Caki2 (cell line): ENCODE results near the gene SYNCRIP. TPM values are rescaled to one million over a fixed set of nuclear protein-coding genes. Genes with fewer than 3 reads are reported as not detected.
"Not testable (repeated sequence)": the region's sequence is repeated elsewhere in the genome, so short reads cannot be mapped to it uniquely, and the experiment has no call there.

Experiments used
- DNase-seq: peaks from one replicate; pipeline ENCODE4 v3.0.0-alpha.2; 2015; ENCODE audit warnings: low read depth
- in situ Hi-C: cut with HindIII; loops from 2 replicates; pipeline ENCODE4 v1.10.0; 2016; ENCODE audit warnings: low sequenced_read_pairs, low pct_unique_long_range_greater_than_20kb, mixed read lengths
- total RNA-seq: library from RNA; depleted of rRNA; stranded (reverse); fragments of >200 nt; shearing (Covaris generic); gene quantifications from 2 replicates; pipeline ENCODE4 v1.2.3, GENCODE V29; 2014; ENCODE audit warnings: low replicate concordance

The SYNCRIP gene
- total RNA-seq, 1 experiment from 2014 or later, result 47.3 TPM

GRCh38 chr6:85673198-85674139, 30.8 kb upstream of the SYNCRIP start:
- in situ Hi-C loops, result no loop called here
- no peak for DNase-seq

GRCh38 chr6:85672623-85673022, 29.9 kb upstream of the SYNCRIP start:
- in situ Hi-C loops, result no loop called here
- no peak for DNase-seq

- no peak for DNase-seq
- in situ Hi-C loops, result no loop called here
These were observed 29.4 kb upstream of the SYNCRIP start for GRCh38 chr6:85672050-85672449.

GRCh38 chr6:85670573-85670972, 27.9 kb upstream of the SYNCRIP start:
- in situ Hi-C loops, result no loop called here
- no peak for DNase-seq

- DNase-seq, result no peak
- in situ Hi-C loops, result no loop called here
These were observed 27.1 kb upstream of the SYNCRIP start for GRCh38 chr6:85669735-85670194.

GRCh38 chr6:85662251-85662650, 19.6 kb upstream of the SYNCRIP start:
- in situ Hi-C loops, result no loop called here
- no peak for DNase-seq

- peak; percentile 82 for DNase-seq
- in situ Hi-C loops, result no loop called here
These were observed 17.5 kb upstream of the SYNCRIP start for GRCh38 chr6:85660181-85660611.

- no peak for DNase-seq
These were observed 7.9 kb upstream of the SYNCRIP start for GRCh38 chr6:85650606-85651005.

GRCh38 chr6:85644279-85644762, 1.6 kb upstream of the SYNCRIP start:
- in situ Hi-C loops, result no loop called here
- DNase-seq, result peak; percentile 35

More at GRCh38 chr6:85650606-85651005, 7.9 kb upstream of the SYNCRIP start:
- in situ Hi-C loops, result no loop called here

- in situ Hi-C loops, result no loop called here
These were observed 1.0 kb upstream of the SYNCRIP start for GRCh38 chr6:85643537-85644278.

GRCh38 chr6:85641897-85642773, 551 bp downstream of the SYNCRIP start:
- in situ Hi-C loops, result no loop called here
- peak; percentile 44 for DNase-seq

More at GRCh38 chr6:85643537-85644278, 1.0 kb upstream of the SYNCRIP start:
- peak; percentile 92 for DNase-seq

- in situ Hi-C loops, result no loop called here
- peak; percentile 24 for DNase-seq
These were observed 1.2 kb downstream of the SYNCRIP start for GRCh38 chr6:85641522-85641896.

GRCh38 chr6:85640821-85641220, 1.9 kb downstream of the SYNCRIP start:
- no peak for DNase-seq
- in situ Hi-C loops, result no loop called here

- in situ Hi-C loops, result no loop called here
- no peak for DNase-seq
These were observed 5.1 kb downstream of the SYNCRIP start for GRCh38 chr6:85637579-85637978.

GRCh38 chr6:85632164-85632942, 10.3 kb downstream of the SYNCRIP start:
- no peak for DNase-seq
- in situ Hi-C loops, result no loop called here

GRCh38 chr6:85631117-85631516, 11.6 kb downstream of the SYNCRIP start:
- in situ Hi-C loops, result not testable (repeated sequence)
- peak; percentile 62 for DNase-seq

GRCh38 chr6:85628353-85628752, 14.3 kb downstream of the SYNCRIP start:
- in situ Hi-C loops, result no loop called here
- DNase-seq, result peak; percentile 44
